SK-N-MC (cell line): Measurements from ENCODE around the gene COL10A1.

Source experiments
- DNase-seq: peaks from one replicate; pipeline ENCODE4 v3.0.0-alpha.2; 2011; ENCODE audit warnings: low read depth, low spot score
- H3K27ac ChIP-seq: fragments of 200-600 bp; sonication (generic); 2 replicates; pipeline ENCODE4 v1.5.1; 2016; ENCODE audit warnings: mixed run types
- H3K36me3 ChIP-seq: fragments of 200-600 bp; sonication (generic); 2 replicates; pipeline ENCODE4 v1.6.1; 2017; ENCODE audit warnings: antibody characterized with exemption, low read length, mixed read lengths; ENCODE audit not compliant: insufficient read depth
- H3K4me3 ChIP-seq: fragments of 200-600 bp; sonication (generic); 2 replicates; pipeline ENCODE4 v1.5.1; 2016
- H3K9ac ChIP-seq: fragments of 200-600 bp; sonication (generic); 2 replicates; pipeline ENCODE4 v1.8.0; 2017; ENCODE audit warnings: mixed run types, mixed read lengths; ENCODE audit not compliant: insufficient read length
- H3K9me3 ChIP-seq: fragments of 200-600 bp; sonication (generic); 2 replicates; pipeline ENCODE4 v1.6.1; 2017; ENCODE audit warnings: low read depth, mild to moderate bottlenecking, antibody characterized with exemption, low read length, moderate library complexity, mixed read lengths
- EZH2 ChIP-seq: fragments of 200-600 bp; sonication (generic); IDR thresholded peaks from one replicate; pipeline ENCODE4 v1.6.1; 2017; ENCODE audit warnings: antibody characterized with exemption
- FOXP2 ChIP-seq: optimal IDR thresholded peaks from 2 replicates; pipeline ENCODE3; 2011; ENCODE audit warnings: mild to moderate bottlenecking, moderate library complexity; ENCODE audit not compliant: insufficient read depth; ENCODE audit errors: extremely low read length, control extremely low read depth
- POLR2AphosphoS5 ChIP-seq: IDR thresholded peaks from 2 replicates; pipeline ENCODE4 v1.6.1; 2012; ENCODE audit warnings: mild to moderate bottlenecking, low read depth, low read length, borderline replicate concordance

The COL10A1 gene

GRCh38 chr6:116144605-116145004 lies 18.7 kb upstream of the COL10A1 start:
- no peak overlapping the region for H3K27ac ChIP-seq
- H3K36me3 ChIP-seq, result no peaks in the 10 kb centered on the region
- TF ChIP-seq POLR2AphosphoS5 (no peak), FOXP2 (no peak), EZH2 (no peak)
- H3K9ac ChIP-seq, result no peak overlapping the region
- peak; percentile 18 for DNase-seq
- no peak overlapping the region for H3K4me3 ChIP-seq
- H3K9me3 ChIP-seq, result no peaks in the 10 kb centered on the region

GRCh38 chr6:116139917-116140316 lies 14.0 kb upstream of the COL10A1 start:
- H3K4me3 ChIP-seq, result no peak overlapping the region
- no peak overlapping the region for H3K27ac ChIP-seq
- TF ChIP-seq FOXP2 (no peak), POLR2AphosphoS5 (no peak), EZH2 (no peak)
- no peak overlapping the region for H3K9ac ChIP-seq
- no peak for DNase-seq
- H3K36me3 ChIP-seq, result no peaks in the 10 kb centered on the region
- H3K9me3 ChIP-seq, result no peaks in the 10 kb centered on the region

- no peak overlapping the region for H3K27ac ChIP-seq
- no peak overlapping the region for H3K4me3 ChIP-seq
- TF ChIP-seq FOXP2 (no peak), EZH2 (no peak)
- no peak for DNase-seq
- H3K9ac ChIP-seq, result no peak overlapping the region
- no peaks in the 10 kb centered on the region for H3K9me3 ChIP-seq
- H3K36me3 ChIP-seq, result no peaks in the 10 kb centered on the region
Measured at GRCh38 chr6:116136933-116137340, 11.0 kb upstream of the COL10A1 start.

- Histone ChIP-seq H3K9me3 (no peaks in the 10 kb centered on the region), H3K27ac (no peak overlapping the region), H3K9ac (no peak overlapping the region), H3K4me3 (no peak overlapping the region), H3K36me3 (no peaks in the 10 kb centered on the region)
- no peak for DNase-seq
- TF ChIP-seq EZH2, result no peak
- TF ChIP-seq FOXP2, result no peak
- TF ChIP-seq POLR2AphosphoS5, result no peak
Measured at GRCh38 chr6:116136373-116136772, 10.4 kb upstream of the COL10A1 start.

- no peak overlapping the region for H3K9ac ChIP-seq
- no peak overlapping the region for H3K27ac ChIP-seq
- H3K36me3 ChIP-seq, result no peaks in the 10 kb centered on the region
- no peak for DNase-seq
- no peaks in the 10 kb centered on the region for H3K9me3 ChIP-seq
- H3K4me3 ChIP-seq, result no peak overlapping the region
- TF ChIP-seq POLR2AphosphoS5 (no peak), FOXP2 (no peak), EZH2 (no peak)
Measured at GRCh38 chr6:116133453-116133852, 7.5 kb upstream of the COL10A1 start.

GRCh38 chr6:116127771-116128493 lies 2.0 kb upstream of the COL10A1 start:
- TF ChIP-seq EZH2, result no peak
- TF ChIP-seq FOXP2, result no peak
- TF ChIP-seq POLR2AphosphoS5, result no peak
- H3K4me3 ChIP-seq, result no peak overlapping the region
- no peak overlapping the region for H3K9ac ChIP-seq
- H3K36me3 ChIP-seq, result no peaks in the 10 kb centered on the region
- no peak for DNase-seq
- no peak overlapping the region for H3K27ac ChIP-seq
- H3K9me3 ChIP-seq, result no peaks in the 10 kb centered on the region

GRCh38 chr6:116120430-116120829 lies 5.5 kb downstream of the COL10A1 start:
- no peak overlapping the region for H3K9ac ChIP-seq
- no peaks in the 10 kb centered on the region for H3K9me3 ChIP-seq
- H3K4me3 ChIP-seq, result no peak overlapping the region
- no peak overlapping the region for H3K27ac ChIP-seq
- no peak for DNase-seq
- H3K36me3 ChIP-seq, result no peaks in the 10 kb centered on the region
- TF ChIP-seq POLR2AphosphoS5 (no peak), FOXP2 (no peak), EZH2 (no peak)

GRCh38 chr6:116118608-116119007 lies 7.3 kb downstream of the COL10A1 start:
- Histone ChIP-seq H3K9ac (no peak overlapping the region), H3K36me3 (no peaks in the 10 kb centered on the region), H3K4me3 (no peak overlapping the region), H3K9me3 (no peaks in the 10 kb centered on the region), H3K27ac (no peak overlapping the region)
- no peak for DNase-seq
- no peak for TF ChIP-seq FOXP2
- no peak for TF ChIP-seq POLR2AphosphoS5
- TF ChIP-seq EZH2, result no peak

GRCh38 chr6:116115781-116116180 lies 10.2 kb downstream of the COL10A1 start:
- no peak for TF ChIP-seq FOXP2
- no peak for TF ChIP-seq EZH2
- TF ChIP-seq POLR2AphosphoS5, result no peak
- H3K4me3 ChIP-seq, result no peak overlapping the region
- H3K9ac ChIP-seq, result no peak overlapping the region
- H3K9me3 ChIP-seq, result no peaks in the 10 kb centered on the region
- H3K36me3 ChIP-seq, result no peaks in the 10 kb centered on the region; the same call in 1 of the 2 replicates
- H3K27ac ChIP-seq, result no peak overlapping the region
- DNase-seq, result no peak
